ENCODE results near the gene GSE1. TPM values are rescaled to one million over a fixed set of nuclear protein-coding genes. Genes with fewer than 3 reads are reported as not detected.

GSE1 gene
- total and polyA plus RNA-seq, 9 of the 15 experiments (the other 6 are each of a cell fraction or from before 2014, with no cell fraction given): 12.2 to 244 (median 57.9) TPM

DNA sequence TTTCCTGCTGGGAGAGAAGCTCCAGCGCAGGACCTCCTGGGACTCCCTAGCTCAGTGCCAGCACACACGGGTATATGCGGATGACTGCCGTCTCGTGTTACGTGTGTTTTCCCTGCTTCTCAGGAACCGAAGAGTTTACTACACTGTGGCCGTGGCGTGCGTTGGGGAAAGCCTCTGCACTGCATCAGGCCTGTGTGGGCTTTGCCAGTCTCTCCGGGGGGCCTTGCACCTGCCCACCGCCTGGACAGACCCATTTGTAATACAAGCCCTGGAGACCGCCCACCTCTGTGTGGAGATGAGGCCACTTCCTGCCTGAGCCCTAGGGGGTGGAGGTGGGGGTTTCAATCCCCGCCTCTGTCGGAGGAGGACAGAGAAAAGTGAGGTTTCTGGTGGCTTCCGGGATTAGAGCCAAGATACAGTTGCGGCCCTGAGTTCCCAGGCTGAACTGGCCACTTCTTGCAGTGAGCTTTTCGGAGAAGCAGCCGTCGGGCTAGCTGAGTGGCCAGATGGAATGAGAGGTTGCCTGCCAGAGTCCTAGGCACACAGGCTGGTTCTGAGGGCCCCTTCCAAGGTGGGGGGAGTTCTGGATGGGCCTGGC, 43.4 kb upstream of the GSE1 start (continued):
- TF ChIP-seq, protein P1, sequence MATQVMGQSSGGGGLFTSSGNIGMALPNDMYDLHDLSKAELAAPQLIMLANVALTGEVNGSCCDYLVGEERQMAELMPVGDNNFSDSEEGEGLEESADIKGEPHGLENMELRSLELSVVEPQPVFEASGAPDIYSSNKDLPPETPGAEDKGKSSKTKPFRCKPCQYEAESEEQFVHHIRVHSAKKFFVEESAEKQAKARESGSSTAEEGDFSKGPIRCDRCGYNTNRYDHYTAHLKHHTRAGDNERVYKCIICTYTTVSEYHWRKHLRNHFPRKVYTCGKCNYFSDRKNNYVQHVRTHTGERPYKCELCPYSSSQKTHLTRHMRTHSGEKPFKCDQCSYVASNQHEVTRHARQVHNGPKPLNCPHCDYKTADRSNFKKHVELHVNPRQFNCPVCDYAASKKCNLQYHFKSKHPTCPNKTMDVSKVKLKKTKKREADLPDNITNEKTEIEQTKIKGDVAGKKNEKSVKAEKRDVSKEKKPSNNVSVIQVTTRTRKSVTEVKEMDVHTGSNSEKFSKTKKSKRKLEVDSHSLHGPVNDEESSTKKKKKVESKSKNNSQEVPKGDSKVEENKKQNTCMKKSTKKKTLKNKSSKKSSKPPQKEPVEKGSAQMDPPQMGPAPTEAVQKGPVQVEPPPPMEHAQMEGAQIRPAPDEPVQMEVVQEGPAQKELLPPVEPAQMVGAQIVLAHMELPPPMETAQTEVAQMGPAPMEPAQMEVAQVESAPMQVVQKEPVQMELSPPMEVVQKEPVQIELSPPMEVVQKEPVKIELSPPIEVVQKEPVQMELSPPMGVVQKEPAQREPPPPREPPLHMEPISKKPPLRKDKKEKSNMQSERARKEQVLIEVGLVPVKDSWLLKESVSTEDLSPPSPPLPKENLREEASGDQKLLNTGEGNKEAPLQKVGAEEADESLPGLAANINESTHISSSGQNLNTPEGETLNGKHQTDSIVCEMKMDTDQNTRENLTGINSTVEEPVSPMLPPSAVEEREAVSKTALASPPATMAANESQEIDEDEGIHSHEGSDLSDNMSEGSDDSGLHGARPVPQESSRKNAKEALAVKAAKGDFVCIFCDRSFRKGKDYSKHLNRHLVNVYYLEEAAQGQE (IDR thresholded peaks at IDR 0.05; ENCODE audit: borderline replicate concordance): no peak
- TF ChIP-seq, protein P1 (CRISPR knock-in tag; IDR thresholded peaks at IDR 0.05; ENCODE audit: low read depth): no peak
- TF ChIP-seq, protein P2, sequence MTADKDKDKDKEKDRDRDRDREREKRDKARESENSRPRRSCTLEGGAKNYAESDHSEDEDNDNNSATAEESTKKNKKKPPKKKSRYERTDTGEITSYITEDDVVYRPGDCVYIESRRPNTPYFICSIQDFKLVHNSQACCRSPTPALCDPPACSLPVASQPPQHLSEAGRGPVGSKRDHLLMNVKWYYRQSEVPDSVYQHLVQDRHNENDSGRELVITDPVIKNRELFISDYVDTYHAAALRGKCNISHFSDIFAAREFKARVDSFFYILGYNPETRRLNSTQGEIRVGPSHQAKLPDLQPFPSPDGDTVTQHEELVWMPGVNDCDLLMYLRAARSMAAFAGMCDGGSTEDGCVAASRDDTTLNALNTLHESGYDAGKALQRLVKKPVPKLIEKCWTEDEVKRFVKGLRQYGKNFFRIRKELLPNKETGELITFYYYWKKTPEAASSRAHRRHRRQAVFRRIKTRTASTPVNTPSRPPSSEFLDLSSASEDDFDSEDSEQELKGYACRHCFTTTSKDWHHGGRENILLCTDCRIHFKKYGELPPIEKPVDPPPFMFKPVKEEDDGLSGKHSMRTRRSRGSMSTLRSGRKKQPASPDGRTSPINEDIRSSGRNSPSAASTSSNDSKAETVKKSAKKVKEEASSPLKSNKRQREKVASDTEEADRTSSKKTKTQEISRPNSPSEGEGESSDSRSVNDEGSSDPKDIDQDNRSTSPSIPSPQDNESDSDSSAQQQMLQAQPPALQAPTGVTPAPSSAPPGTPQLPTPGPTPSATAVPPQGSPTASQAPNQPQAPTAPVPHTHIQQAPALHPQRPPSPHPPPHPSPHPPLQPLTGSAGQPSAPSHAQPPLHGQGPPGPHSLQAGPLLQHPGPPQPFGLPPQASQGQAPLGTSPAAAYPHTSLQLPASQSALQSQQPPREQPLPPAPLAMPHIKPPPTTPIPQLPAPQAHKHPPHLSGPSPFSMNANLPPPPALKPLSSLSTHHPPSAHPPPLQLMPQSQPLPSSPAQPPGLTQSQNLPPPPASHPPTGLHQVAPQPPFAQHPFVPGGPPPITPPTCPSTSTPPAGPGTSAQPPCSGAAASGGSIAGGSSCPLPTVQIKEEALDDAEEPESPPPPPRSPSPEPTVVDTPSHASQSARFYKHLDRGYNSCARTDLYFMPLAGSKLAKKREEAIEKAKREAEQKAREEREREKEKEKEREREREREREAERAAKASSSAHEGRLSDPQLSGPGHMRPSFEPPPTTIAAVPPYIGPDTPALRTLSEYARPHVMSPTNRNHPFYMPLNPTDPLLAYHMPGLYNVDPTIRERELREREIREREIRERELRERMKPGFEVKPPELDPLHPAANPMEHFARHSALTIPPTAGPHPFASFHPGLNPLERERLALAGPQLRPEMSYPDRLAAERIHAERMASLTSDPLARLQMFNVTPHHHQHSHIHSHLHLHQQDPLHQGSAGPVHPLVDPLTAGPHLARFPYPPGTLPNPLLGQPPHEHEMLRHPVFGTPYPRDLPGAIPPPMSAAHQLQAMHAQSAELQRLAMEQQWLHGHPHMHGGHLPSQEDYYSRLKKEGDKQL (CRISPR knock-in tag; IDR thresholded peaks at IDR 0.05; ENCODE audit: borderline replicate concordance): no peak
- TF ChIP-seq ZBED1 (IDR thresholded peaks at IDR 0.05): no peak
- no peak for TF ChIP-seq E2F3 (CRISPR knock-in tag; IDR thresholded peaks at IDR 0.05)
- no peak for TF ChIP-seq SRSF1 (IDR thresholded peaks at IDR 0.05; ENCODE audit: low read depth, low read length)
- TF ChIP-seq, protein P3, sequence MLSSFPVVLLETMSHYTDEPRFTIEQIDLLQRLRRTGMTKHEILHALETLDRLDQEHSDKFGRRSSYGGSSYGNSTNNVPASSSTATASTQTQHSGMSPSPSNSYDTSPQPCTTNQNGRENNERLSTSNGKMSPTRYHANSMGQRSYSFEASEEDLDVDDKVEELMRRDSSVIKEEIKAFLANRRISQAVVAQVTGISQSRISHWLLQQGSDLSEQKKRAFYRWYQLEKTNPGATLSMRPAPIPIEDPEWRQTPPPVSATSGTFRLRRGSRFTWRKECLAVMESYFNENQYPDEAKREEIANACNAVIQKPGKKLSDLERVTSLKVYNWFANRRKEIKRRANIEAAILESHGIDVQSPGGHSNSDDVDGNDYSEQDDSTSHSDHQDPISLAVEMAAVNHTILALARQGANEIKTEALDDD (IDR thresholded peaks at IDR 0.05): no peak
- no peak for TF ChIP-seq POLR2H (tag; IDR thresholded peaks at IDR 0.05; ENCODE audit: low read depth)
- TF ChIP-seq MAFF (IDR thresholded peaks at IDR 0.05; ENCODE audit: low read length): no peak
